ENCODE results near the gene PTPRK.

PTPRK gene

DNA sequence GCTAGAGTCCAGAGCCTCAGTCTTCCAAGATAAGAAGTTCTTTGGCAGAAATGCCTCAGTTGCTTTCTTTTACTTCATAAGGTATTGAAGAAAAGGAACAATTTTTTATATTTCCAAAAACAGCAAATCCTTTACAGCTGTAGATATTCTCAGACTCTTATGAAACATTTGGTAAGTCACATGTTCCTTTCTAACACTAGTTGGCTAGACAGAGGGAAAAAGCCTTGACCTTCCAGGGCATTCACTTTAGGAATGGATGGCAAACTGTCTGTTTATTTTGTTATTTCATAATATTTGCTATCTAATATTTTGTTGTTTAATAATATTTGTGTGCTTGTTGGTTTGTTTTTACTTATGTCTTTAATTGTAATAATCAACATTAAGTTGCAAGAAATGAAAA lies 140.8 kb downstream of the PTPRK start:
- no peak for DNase-seq

GRCh38 chr6:128376952-128377503 lies 143.4 kb downstream of the PTPRK start:
- no peak for DNase-seq

- no peak for DNase-seq
Measured at GRCh38 chr6:128371136-128371535, 149.3 kb downstream of the PTPRK start.

- no peak for DNase-seq
Measured at GRCh38 chr6:128370072-128370471, 150.3 kb downstream of the PTPRK start.

DNA sequence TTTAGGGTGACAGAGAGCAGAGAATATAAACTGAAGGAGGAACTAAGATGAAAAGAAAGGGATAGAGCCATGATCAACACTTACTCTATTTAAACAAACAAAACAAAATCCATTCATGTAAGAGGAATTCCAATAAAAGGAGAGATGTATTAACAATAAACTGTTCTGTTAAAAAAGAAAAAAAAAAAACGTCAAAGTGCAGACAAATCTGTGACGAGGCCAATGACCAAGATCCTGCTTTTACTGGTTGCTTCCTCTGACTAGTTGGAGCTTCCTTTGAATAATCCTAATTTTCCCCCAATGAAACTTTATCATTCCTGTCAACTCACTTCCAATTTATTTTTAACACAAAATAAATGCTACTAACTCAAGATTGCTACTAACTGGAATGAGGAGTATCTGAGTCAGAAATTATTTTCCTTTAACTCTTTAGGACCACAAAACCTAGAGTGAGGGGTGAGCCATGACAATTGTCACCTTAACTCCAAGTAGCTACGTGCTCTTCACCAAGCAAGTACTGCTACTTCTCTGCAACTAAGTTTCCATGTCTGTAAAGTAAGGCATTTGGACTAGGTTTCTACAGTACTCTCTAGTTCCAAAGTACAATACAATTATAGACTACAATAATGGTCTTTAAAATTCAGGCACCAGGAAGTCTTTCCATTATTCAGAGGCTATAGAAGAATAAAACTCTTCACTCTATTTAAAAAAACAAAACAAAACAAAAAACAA lies 152.0 kb downstream of the PTPRK start:
- no peak for DNase-seq

DNA sequence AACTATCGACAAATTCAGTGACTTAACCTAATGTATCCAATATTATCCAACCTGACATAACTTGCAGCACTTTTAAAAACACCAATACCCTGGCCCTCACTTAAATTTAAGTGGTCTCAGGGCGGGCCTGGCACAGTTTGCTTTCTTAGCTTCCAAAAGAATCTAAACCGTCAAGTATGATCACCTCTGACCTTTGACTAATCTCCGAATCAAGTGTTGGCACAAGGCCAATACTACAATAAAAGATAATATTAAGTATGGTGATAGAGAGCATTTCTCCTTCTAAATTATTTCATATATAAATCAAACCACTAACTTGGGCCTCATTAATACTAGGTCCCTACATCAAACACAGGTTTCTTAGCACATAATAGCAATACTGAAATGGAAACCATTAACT lies 153.0 kb downstream of the PTPRK start:
- DNase-seq = no peak

DNA sequence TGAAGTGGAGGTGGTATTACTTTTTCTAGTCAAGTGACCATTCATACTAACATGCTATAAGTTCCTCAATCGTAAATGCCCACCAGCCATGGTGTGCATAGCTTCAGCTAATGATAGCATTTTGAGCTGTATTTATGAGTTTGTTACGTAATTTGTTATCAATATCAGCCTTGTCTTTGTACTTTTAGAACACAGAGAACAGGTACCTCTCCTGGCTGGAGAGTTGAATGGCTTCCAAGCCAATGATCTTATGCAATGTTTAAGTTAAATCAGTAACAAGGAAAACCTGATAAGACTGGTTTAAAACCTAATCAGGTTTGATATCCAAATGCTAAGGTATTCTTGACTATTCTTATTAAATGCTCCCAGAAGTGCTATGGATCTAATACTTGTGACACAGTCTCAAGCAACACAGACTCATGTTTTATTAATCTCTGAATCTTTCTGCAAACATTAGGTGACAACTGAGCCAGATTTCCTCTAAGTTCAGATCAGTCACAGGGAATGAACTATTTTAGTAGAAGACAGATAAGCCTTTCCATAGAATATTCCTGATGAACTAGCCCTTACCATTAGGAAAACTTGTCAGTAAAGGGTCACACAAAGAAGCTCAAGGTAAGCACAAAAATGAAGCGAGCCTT lies 154.8 kb downstream of the PTPRK start:
- no peak for DNase-seq

GRCh38 chr6:128364766-128365519 lies 155.5 kb downstream of the PTPRK start:
- no peak for DNase-seq

- DNase-seq = no peak
Measured at GRCh38 chr6:128363020-128363813, 157.2 kb downstream of the PTPRK start.

- no peak for DNase-seq
Measured at GRCh38 chr6:128361378-128361777, 159.0 kb downstream of the PTPRK start.

GRCh38 chr6:128358244-128358776 lies 162.1 kb downstream of the PTPRK start:
- no peak for DNase-seq

DNA sequence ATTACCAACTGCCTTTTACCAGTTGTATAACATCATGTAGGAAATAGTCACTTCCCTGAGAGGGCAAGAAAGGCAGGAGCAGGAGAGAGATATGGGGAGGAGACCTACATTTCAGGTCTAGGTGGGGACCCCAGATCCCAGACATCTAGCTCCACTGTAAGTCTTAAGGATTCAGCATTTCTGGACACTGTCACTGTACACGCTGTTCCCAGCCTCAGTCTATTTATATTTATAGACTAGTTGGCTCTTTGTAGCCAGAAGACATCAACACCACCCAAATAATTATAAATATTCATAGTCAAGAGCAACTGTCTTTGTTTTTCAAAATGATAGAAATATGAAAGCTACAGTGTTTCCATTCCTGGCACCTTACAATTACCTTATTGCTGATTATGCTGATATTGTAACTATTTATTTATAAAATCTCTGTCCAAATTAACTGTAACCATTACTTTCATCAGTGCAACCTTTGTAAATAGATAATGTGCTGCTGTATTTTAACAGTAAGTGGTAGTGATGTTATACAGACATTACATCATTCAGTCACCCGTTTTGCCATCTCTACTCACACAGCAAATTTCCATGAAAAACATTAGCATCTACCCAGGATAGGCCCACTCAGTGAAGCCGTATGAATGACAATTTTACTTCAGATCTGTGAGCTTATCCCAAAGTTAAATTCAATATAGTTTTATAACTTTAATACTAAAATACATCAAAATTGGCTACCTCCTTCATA lies 162.8 kb downstream of the PTPRK start:
- no peak for DNase-seq

GRCh38 chr6:128352366-128352765 lies 168.0 kb downstream of the PTPRK start:
- no peak for DNase-seq

DNA sequence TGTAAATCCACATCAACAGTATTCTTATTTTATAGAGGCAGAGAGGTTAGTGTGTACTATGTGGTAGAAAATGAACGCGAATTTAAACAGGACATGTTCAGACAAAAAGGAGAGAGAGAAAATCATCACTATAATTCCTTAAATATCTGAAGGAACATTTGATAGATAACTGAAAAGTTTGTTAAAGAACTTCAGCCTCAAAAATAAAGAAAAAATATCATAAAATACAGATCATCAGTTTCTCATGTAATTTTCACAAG lies 169.2 kb downstream of the PTPRK start:
- DNase-seq = no peak

- no peak for DNase-seq
Measured at GRCh38 chr6:128350416-128351254, 169.8 kb downstream of the PTPRK start.

- no peak for DNase-seq
Measured at GRCh38 chr6:128347123-128347522, 173.3 kb downstream of the PTPRK start.

DNA sequence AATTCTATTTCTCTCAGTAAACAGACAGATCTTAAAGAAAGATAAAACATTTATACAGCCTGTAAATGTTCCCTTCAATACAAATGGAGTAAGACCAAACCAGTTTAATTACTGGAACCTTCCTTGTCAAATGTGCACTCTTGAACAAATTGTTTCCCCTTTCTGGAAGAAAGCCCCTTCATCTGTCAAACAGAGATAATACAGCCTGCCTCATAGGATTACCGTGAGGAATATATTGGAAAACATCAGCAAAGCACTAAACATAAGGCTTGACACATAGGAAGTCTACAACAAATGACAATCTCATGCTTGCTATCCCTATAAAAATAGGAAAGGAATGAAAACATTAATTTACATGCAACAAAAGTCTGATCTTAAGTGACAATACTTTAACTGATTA lies 173.8 kb downstream of the PTPRK start:
- no peak for DNase-seq

GRCh38 chr6:128345278-128345677 lies 175.1 kb downstream of the PTPRK start:
- DNase-seq = no peak

DNA sequence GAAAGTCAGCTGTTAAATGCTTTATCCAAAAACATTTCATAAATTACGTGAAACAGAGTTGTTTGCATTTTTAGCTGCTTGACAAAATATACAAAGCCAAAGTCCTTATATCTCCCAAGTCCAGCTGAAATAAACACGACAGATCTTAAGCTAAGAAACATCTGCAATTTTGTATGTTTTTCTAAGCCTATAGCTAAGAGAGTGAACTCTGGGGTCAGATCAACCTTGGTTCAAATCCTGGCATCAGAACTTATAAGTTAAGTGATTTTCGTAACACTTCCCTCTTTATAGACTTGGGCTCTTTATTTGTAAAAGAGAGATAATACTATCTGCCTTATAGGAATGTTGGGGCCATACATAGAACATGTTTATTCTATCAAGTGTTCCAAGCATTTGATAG lies 176.7 kb downstream of the PTPRK start:
- no peak for DNase-seq

- DNase-seq = no peak
Measured at GRCh38 chr6:128339635-128340450, 180.6 kb downstream of the PTPRK start.

Measured in central memory CD4-positive, alpha-beta T cell (primary cell).